ENCODE results near the gene SPAG16.

DNA sequence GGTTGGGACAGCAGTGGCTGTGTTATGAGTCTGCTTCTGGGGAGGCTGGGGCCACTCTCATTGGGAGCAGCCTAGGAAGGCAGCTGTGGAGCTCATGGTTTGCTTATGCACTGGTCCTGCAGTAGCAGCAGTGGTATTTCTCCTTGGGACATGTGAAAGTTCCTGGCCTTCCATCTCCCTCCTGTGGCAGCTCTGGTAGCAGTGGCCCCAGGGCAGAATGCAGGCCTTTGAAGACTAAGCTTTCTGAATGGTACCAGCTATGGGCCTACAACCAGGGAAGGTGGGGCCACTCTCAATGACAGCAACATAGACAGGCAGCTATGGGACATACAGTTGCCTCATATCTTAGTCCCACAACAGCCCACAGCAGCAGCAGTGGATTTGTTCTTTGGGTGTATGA lies 1009.3 kb downstream of the SPAG16 start:
- TF ChIP-seq, protein P1, sequence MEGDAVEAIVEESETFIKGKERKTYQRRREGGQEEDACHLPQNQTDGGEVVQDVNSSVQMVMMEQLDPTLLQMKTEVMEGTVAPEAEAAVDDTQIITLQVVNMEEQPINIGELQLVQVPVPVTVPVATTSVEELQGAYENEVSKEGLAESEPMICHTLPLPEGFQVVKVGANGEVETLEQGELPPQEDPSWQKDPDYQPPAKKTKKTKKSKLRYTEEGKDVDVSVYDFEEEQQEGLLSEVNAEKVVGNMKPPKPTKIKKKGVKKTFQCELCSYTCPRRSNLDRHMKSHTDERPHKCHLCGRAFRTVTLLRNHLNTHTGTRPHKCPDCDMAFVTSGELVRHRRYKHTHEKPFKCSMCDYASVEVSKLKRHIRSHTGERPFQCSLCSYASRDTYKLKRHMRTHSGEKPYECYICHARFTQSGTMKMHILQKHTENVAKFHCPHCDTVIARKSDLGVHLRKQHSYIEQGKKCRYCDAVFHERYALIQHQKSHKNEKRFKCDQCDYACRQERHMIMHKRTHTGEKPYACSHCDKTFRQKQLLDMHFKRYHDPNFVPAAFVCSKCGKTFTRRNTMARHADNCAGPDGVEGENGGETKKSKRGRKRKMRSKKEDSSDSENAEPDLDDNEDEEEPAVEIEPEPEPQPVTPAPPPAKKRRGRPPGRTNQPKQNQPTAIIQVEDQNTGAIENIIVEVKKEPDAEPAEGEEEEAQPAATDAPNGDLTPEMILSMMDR (IDR thresholded peaks at IDR 0.05), result no peak
- TF ChIP-seq POLR2A (IDR thresholded peaks at IDR 0.05), result no peak

Data from body of pancreas (tissue), 4 donors.